Caco-2 (cell line): Measurements from ENCODE around the gene TOMM40L. TPM values are rescaled to one million over a fixed set of nuclear protein-coding genes. Genes with fewer than 3 reads are reported as not detected.

ENCODE experiments used
- BruUV-seq: library from RNA; stranded (reverse); fragments of 400-500 nt; replicated peaks from 2 replicates; lab custom pipeline; 2021; lab: Mats Ljungman, UMichigan
- CTCF ChIA-PET: fragments of 300-600 bp; sonication (Branson Sonifier 250); formaldehyde crosslinking; loops from one replicate; lab custom pipeline; 2022; ENCODE audit warnings: antibody characterized with exemption; lab: Charles Lee
- POLR2A ChIA-PET: fragments of 300-600 bp; sonication (Branson Sonifier 250); formaldehyde crosslinking; loops from one replicate; lab custom pipeline; 2022; ENCODE audit warnings: antibody characterized with exemption; lab: Charles Lee
- DNase-seq, 2 experiments: peaks; one replicate each; pipeline versions ENCODE4 v3.0.0 to v3.0.0-alpha.2; 2020 to 2022
- H3K27me3 ChIP-seq: replicated peaks from 2 replicates; pipeline ENCODE4 v1.6.0; 2011; ENCODE audit warnings: low read length; ENCODE audit not compliant: control insufficient read depth, insufficient read depth
- H3K36me3 ChIP-seq: 2 replicates; pipeline ENCODE4 v1.5.1; 2011; ENCODE audit warnings: low read length; ENCODE audit not compliant: control insufficient read depth, insufficient read depth
- H3K4me1 ChIP-seq: fragments of 250-450 bp; sonication (Bioruptor Pico); 2 replicates; pipeline ENCODE4 v1.5.1; 2020; ENCODE audit warnings: mild to moderate bottlenecking
- H3K4me3 ChIP-seq: 2 replicates; pipeline ENCODE4 v1.5.1; 2011; ENCODE audit warnings: low read depth, mild to moderate bottlenecking, control low read depth, low read length
- H3K9me3 ChIP-seq: fragments of 250-450 bp; sonication (Bioruptor Pico); 2 replicates; pipeline ENCODE4 v1.5.1; 2020; ENCODE audit warnings: mild to moderate bottlenecking, moderate library complexity
- H3K27ac Mint-ChIP-seq: one replicate; pipeline ENCODE4 v1.8.0; 2022; ENCODE audit warnings: mixed read lengths; ENCODE audit not compliant: unreplicated experiment
- H3K27me3 Mint-ChIP-seq: one replicate; pipeline ENCODE4 v1.8.0; 2022; ENCODE audit warnings: mixed read lengths; ENCODE audit not compliant: insufficient read depth, unreplicated experiment
- H3K36me3 Mint-ChIP-seq: one replicate; pipeline ENCODE4 v1.8.0; 2022; ENCODE audit warnings: mild to moderate bottlenecking, mixed read lengths; ENCODE audit not compliant: insufficient read depth, unreplicated experiment
- H3K4me1 Mint-ChIP-seq: one replicate; pipeline ENCODE4 v1.8.0; 2022; ENCODE audit warnings: low read depth, mixed read lengths; ENCODE audit not compliant: unreplicated experiment
- H3K4me3 Mint-ChIP-seq: one replicate; pipeline ENCODE4 v1.8.0; 2022; ENCODE audit warnings: mild to moderate bottlenecking, moderate library complexity, mixed read lengths; ENCODE audit not compliant: unreplicated experiment
- H3K9me3 Mint-ChIP-seq: one replicate; pipeline ENCODE4 v1.8.0; 2022; ENCODE audit warnings: mixed read lengths; ENCODE audit not compliant: unreplicated experiment
- CTCF ChIP-seq, 2 experiments: fragments of 200-600 bp in 1 of 2; IDR thresholded peaks; 1 replicate in 1 of 2; 2 replicates in 1 of 2; pipeline versions ENCODE4 v1.5.1 to v1.8.0; 2011 to 2022; ENCODE audit warnings: antibody characterized with exemption in 1 of 2, control low read depth in 1 of 2, inconsistent platforms in 1 of 2, low read depth in 1 of 2, low read length in 1 of 2, mild to moderate bottlenecking in 1 of 2, moderate library complexity in 1 of 2; ENCODE audit not compliant: insufficient read depth in 1 of 2, severe bottlenecking in 1 of 2, unreplicated experiment in 1 of 2
- intact Hi-C: fragments of 100-400 bp; cut with micrococcal nuclease; formaldehyde crosslinking; loops from one replicate; pipeline ENCODE4 v1.10.0; 2022; ENCODE audit not compliant: unreplicated experiment
- total RNA-seq: library from RNA; stranded (reverse); gene quantifications from 2 replicates; pipeline ENCODE4 v1.2.3, GENCODE V29; 2022

The TOMM40L gene
- total RNA-seq, 1 experiment from 2014 or later = 23.1 TPM

GRCh38 chr1:161201836-161202712 lies 23.8 kb upstream of the TOMM40L start, which contains the start of gene NDUFS2:
NDUFS2 (plus strand) TSS chr1:161202367; CDS start chr1:161202386, 19 bp downstream.
- H3K27me3 ChIP-seq = no peaks in the 10 kb centered on the region
- peak in 1 of 2 experiments; percentile 61 for TF ChIP-seq CTCF (IDR thresholded peaks at IDR 0.05; ENCODE audit: insufficient read depth in 1 of 2, low read depth in 1 of 2, low read length in 1 of 2, severe bottlenecking in 1 of 2, unreplicated experiment in 1 of 2)
- no peaks in the 10 kb centered on the region for H3K27me3 Mint-ChIP-seq
- CTCF ChIA-PET = interaction anchor here (0.8 to 1.9 kb wide), 13 partner anchors 11 to 238 kb away, joined by 3 to 34 read pairs (median 4); partner anchors contain the start of genes APOA2, SDHC and TOMM40L
- POLR2A ChIA-PET = interaction anchor here (0.5 to 2.3 kb wide), 13 partner anchors 9 to 188 kb away, joined by 3 to 41 read pairs (median 7); partner anchors contain the start of genes APOA2, B4GALT3, PPOX and SDHC
- H3K9me3 Mint-ChIP-seq = no peaks in the 10 kb centered on the region
- DNase-seq = peak; percentile 95 to 98
- peaks cover 13% of the 10 kb centered on the region; the same call in 1 of the 2 replicates for H3K4me1 ChIP-seq
- no peaks in the 10 kb centered on the region for H3K9me3 ChIP-seq
- H3K36me3 Mint-ChIP-seq = peaks cover 16% of the 10 kb centered on the region
- H3K36me3 ChIP-seq = peaks cover 3% of the 10 kb centered on the region
- BruUV-seq = no TSS peak
- peak within 1 kb of the TSS; percentile 58 for H3K4me3 ChIP-seq
- peaks cover 20% of the 10 kb centered on the region for H3K4me1 Mint-ChIP-seq
- H3K27ac Mint-ChIP-seq = peak within 1 kb of the TSS; percentile 85
- H3K4me3 Mint-ChIP-seq = peak within 1 kb of the TSS; percentile 83
- intact Hi-C loops = no loop called here

- no peak for TF ChIP-seq CTCF (IDR thresholded peaks at IDR 0.05; ENCODE audit: insufficient read depth in 1 of 2, low read depth in 1 of 2, low read length in 1 of 2, severe bottlenecking in 1 of 2, unreplicated experiment in 1 of 2)
- no peak overlapping the region for H3K4me3 ChIP-seq
- no peaks in the 10 kb centered on the region for H3K9me3 Mint-ChIP-seq
- peaks cover 23% of the 10 kb centered on the region for H3K4me1 ChIP-seq
- POLR2A ChIA-PET = no interaction called here
- H3K4me3 Mint-ChIP-seq = no peak overlapping the region
- no TSS peak for BruUV-seq
- peaks cover 9% of the 10 kb centered on the region for H3K36me3 ChIP-seq
- intact Hi-C loops = no loop called here
- peaks cover 41% of the 10 kb centered on the region for H3K36me3 Mint-ChIP-seq
- no peaks in the 10 kb centered on the region for H3K27me3 ChIP-seq
- CTCF ChIA-PET = interaction anchor here (1.1 kb wide), 1 partner anchor 19 kb away, joined by 8 read pairs; the partner anchor contains the start of gene TOMM40L
- H3K27ac Mint-ChIP-seq = no peak overlapping the region
- no peaks in the 10 kb centered on the region for H3K9me3 ChIP-seq
- peaks cover 23% of the 10 kb centered on the region for H3K4me1 Mint-ChIP-seq
- no peak for DNase-seq
- H3K27me3 Mint-ChIP-seq = no peaks in the 10 kb centered on the region
Measured at GRCh38 chr1:161206411-161207140, 19.3 kb upstream of the TOMM40L start.

GRCh38 chr1:161207173-161207572 lies 18.7 kb upstream of the TOMM40L start:
- Mint-ChIP-seq H3K9me3 (no peaks in the 10 kb centered on the region), H3K4me3 (no peak overlapping the region), H3K27ac (no peak overlapping the region), H3K36me3 (peaks cover 42% of the 10 kb centered on the region), H3K4me1 (peaks cover 19% of the 10 kb centered on the region), H3K27me3 (no peaks in the 10 kb centered on the region)
- no peak for DNase-seq
- intact Hi-C loops = no loop called here
- Histone ChIP-seq H3K36me3 (peaks cover 9% of the 10 kb centered on the region), H3K4me3 (no peak overlapping the region), H3K9me3 (no peaks in the 10 kb centered on the region), H3K27me3 (no peaks in the 10 kb centered on the region), H3K4me1 (peaks cover 21% of the 10 kb centered on the region)
- ChIA-PET POLR2A (interaction anchor here (0.6 kb wide), 1 partner anchor 168 kb away, joined by 4 read pairs; no protein-coding TSS in a partner anchor), CTCF (interaction anchor here (1.1 kb wide), 1 partner anchor 18 kb away, joined by 8 read pairs; the partner anchor contains the start of gene TOMM40L)
- no peak for TF ChIP-seq CTCF (IDR thresholded peaks at IDR 0.05; ENCODE audit: insufficient read depth in 1 of 2, low read depth in 1 of 2, low read length in 1 of 2, severe bottlenecking in 1 of 2, unreplicated experiment in 1 of 2)
- BruUV-seq = no TSS peak
